Activated CD4-positive, alpha-beta T cell treated with anti-CD3 and anti-CD28 coated beads, Interleukin-2, amount 50 U/mL, for 16 hours (primary cell): ENCODE data around the gene RASGEF1C.
"Not testable (repeated sequence)": the region's sequence is repeated elsewhere in the genome, so short reads cannot be mapped to it uniquely, and the experiment has no call there.

ENCODE experiments used
- DNase-seq: peaks from one replicate; pipeline ENCODE4 v3.0.0-alpha.2; 2020

The RASGEF1C gene

DNA sequence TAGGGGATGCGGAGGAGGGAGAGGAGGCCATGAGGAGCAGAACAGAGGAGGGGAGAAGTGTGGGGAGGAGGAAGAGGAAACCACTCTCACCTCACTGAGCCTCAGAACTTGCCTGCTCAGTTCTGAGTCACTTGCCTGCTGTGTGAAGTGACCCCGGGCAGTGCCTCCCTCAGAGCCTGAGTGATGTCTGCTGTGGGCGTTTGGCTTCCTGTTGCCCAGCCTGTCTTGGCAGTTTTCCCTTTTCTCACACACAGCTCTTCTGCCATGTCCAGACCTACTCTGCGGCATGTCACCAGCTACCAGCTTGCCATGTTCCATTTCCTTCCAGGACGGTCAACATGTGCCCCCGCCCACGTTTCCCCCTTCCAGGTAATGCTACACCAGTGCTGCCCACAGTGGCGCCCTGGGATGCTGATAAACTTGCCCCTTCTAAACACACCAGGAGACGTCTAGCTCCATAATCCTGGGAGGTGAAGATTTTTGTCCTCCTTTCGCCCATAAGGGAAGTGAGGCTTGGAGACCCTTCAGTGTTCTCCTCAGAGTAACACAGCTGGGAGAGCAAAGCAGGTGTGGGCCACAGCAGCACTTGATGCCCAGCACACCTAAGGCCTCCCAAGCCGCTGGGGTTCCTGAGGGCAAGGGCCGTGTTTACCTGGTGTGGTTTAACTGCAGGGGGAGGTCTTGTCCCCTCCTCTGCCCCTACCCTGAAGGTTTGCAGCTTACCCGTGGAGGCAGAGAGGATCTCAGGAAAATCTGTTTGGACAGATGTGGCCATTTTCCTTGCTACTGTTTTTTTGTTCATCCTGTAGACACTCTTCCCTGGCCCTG lies 73.7 kb downstream of the RASGEF1C start:
- peak; percentile 45 for DNase-seq

DNA sequence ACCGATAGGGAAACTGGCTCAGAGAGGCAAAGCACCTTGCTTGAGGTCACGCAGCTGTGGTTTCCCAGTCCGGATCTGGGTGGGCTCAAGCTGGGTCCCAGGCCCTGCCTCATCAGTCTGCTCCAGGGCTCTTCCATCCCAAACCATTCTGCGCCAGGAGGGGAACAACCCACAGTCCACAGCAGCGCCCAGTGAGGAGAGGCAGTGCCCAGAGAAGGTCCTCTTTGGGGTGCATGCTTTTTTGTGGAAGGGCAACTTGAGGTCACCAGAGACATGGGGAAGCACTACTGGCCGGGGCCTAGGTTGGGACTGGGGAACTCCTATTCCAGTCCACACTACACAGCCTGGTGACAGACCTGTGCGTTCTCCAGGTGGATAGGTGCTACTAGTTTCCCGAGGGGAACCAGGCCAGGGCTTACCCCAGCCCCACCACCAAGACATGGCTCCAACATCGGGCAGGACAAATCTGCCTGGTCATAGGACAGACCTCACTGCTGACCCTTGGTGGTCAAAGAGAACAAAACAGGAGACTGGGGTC lies 75.0 kb downstream of the RASGEF1C start:
- no peak for DNase-seq

DNA sequence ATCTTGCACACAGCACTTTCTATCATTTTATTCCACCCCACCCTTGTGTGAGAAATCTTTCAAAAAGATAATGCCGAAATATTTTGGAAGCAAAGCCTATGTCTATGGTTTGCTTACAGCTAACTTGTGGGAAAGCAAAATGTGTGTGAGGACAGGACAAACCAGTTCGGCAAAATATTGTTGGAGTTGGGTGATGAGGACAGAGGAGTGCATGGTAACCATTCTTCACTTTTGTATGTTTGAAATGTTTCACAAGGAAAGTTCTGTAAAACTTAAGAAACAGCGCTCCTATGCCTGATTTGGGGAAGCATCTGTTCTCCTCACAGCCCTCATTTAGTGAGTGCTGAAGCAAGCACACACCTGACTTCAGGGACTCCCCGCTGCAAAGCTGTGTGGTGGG lies 75.5 kb downstream of the RASGEF1C start:
- DNase-seq, result no peak

DNA sequence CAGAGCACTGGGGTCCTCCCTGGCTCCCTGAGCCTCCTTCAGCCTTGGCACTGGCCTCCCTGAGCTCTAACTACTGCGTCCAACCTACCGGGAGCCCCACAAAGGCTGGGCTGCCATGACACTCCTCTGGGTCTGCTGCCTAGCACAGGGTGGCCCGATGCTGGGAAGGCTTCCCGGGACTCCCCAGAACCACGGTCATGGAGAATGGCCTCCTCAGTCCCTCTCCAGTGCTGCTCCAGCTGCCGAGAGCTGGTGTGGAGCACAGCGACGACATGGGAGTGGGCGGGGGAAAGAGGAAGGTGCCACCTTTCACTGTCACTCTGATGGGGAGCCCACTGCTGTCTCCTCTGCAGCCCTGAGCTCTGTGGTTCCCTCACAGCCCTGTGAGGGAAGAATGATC lies 76.0 kb downstream of the RASGEF1C start:
- no peak for DNase-seq

DNA sequence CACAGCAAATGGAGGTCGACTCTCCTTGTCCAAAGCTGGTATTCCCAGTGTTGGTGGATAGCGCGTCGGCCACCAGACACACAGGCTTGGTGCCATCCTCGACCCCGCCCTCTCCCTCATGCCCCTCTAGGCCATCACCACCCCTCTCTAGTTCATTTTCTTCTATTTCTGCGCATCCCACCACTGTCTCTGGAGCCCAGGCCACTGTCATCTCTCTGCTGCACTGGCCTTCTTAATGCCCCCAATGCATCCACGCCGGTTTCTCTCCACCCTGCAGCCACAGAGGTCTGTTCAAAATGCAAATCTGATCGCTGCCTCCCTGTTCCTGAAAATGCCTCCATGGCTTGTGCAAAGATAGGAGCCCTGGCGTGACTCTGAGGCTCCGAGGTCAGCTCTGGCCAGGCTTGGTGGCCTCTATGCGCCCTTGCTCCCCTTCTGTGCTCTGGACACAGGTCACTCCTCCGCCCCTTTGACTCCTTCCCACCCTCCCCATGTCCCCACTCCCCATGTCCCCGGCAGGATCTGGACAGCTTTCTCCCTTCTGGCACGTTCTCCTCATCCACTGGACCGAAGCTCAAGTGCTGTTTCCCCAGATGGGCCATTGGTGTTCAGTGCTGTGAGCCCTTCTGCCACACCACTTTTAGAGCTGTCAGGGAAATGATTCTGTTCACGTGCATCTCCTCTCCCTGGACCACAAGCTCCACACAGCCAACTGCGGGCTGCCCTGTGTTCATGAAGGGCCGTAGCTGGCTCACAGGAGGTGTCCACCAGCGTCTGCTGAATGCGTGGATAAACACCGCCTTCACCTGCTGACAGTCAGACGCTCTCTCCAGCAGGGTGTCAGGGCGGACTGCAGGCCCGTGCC lies 77.9 kb downstream of the RASGEF1C start:
- DNase-seq, result no peak

DNA sequence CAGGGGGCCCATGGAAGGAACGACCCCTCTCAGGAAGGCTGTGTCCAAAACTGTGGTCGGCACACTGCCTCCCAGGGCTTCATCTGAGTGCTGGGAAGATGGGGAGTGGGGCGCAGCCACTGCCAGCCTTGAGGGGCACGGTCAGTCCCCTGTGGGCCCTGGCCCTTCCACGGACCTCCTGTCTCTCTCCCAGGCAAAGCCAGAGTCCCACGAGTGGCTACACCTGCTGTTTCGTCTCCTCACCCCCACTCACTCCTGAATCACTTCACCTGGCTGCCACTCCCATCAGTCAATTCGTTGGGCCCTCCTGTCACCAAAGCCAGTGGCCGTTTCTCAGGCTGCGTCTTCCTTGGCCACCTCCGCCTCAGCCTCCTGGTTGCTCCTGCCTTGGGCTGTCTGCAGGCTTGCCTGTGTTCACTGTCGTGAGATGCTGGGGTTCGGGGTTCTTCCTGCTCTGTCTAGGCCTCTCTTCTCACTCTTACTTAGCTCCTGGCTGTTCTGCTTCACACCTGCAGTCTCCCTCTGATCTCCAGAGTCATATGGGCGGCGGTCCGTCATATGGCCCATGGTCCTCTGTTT lies 78.6 kb downstream of the RASGEF1C start:
- no peak for DNase-seq

DNA sequence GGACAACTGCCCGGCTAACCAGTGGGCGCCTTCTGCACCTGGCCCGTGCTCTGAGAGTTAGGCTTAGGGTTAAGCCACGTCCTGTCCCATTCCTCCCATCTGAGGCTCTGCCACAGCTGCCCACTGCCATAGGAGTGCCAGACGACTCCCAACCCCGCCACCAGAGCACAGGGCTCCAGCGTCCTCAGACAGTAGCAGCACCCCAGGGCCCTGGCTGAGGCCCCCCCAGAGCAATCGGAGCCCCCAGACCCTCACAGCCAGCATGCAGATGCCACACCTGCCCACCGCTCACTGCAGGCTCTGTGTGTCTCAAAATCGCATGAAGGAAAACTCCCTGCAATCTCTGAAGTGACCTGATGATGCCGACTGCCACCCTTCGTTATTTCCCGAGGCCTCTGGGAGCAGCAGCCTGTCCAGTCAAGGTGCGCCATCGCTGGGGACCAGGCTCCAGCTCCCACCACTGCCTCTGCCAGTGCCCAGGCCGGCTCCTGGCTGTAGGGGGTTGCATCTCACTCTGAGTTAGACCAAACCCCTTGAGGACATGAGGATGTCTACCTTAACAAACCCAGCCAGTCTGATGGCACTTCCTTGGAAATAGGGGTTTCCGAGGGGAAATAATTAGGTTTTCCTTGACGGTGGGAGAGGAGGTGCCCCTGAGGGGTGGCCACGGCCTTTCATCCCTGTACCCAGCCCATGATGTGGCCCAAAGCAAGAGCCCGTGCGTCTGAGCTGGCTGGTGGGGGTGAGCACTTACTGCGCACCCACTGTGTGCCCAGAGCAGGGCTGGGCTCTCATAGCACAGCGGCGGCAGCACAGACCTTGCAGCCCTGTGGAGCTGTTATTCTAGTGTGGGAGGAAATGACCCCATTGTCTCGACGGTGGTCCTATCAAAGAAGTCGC lies 79.5 kb downstream of the RASGEF1C start:
- DNase-seq, result no peak

DNA sequence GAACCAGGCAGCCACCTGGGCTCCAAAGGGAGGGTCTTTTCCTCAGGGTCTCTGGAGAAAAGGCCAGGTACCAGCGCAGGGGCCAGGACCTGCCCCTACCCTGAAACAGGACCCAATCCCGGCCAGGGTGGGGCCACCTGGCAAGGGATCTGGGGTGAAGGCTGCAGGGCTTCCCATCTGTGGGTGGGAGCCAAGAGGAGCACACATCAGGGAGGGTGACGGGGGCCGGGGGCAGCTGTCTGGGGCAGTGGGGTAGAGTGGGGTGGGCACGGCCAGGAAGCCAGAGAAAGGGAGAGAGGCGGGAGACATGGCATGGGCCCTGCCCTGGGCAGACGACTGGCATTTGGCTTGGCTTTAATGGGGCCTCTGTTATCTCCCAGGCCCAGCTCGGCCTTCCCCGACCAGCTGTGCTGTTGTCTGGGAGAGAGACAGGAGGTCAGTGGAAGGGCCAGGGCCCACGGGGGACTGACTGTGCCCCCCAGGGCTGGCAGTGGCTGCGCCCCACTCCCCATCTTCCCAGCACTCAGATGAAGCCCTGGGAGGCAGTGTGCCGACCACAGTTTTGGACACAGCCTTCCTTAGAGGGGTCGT lies 80.2 kb downstream of the RASGEF1C start:
- no peak for DNase-seq

DNA sequence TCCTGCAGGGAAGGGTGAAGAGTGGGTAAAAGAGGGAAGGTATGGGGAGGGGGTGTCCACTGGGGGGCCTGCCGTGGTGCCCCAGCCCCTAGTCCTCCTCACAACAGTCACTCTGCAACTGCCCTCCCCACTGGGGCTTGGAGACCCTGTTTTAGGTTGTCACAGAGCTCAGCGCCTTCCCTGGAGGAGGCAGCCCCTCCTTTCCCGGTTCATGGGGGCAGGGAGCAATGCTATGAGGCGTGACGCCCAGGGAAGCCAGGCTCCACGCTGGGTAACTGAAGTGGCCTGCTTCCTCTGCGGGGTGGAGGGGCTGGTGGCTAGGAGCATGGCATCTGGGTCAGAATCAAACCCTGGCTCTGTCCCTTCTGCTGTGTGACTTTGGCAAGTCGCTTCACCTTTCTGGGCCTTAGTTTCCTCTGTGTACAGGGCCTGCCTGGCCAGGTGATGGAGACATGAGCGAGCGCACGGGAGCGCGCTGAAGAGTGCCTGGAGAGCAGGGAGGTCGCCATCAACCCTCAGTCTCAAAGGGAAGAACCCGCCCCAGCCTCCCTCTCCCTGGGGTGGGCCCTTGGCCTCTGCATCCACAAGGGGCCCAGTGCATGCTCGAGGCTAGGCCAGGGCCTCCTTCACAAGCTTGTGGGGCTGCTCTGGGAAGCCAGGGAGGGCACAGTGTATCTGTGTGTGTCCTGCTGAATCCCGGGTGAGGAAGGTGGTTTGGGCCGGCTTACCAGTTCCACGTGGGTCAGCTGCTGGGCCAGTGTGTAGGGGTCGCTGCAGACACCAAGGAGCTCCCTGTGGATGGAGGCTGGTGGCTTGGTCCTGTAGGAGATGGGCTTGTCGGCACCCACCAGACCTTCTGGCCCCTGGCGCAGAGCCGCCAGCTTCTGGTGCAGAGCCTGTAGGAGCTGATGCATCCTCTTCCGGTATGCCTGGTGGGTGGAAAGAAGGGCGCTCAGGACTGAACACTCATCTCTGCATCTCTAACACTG lies 81.0 kb downstream of the RASGEF1C start:
- DNase-seq, result no peak

DNA sequence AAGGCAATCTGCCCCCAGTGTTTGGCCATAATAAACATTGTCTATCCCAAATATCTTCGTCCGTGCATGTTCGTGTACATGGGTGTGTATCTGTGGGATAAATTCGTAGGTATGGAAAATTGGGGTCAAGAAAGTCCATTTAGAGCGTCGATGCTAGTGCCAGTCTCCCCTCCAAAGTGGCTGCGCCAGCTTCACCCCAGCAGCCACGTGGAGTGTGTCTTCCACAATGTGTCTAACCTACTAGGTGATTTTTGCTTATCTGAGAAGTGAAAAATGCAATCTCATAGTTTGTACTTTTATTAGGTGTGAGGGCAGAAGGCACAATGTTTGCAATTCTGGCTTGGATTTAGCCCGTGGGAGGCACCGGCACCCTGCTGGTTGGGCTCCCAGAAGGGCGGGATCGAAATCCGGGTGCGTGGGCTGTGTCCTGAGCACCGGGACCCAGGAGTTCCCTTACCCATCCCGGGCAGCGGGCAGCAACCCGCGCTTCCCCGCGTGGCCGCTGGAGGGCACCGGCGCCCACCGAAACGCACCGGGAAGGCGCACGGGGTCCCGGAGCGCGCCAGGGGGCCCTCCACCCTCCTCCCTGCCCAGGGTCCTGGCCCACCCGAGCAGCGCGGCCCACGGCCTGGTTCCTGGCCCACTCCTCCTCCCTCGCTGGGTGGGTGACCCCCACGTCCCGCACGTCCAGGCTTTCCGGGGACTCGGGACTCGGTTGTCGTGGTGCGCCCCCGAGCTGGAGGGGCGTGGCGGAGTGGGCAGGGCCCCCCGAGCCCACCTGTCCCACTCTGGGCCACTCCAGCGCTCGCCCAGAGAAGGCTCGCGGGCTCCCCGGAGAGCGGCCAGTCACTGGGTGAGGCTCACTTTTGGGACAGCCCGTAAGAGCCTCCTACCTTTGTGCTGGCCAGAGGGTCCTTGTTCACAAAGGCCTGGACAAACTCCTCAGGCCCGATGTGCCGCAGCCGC lies 82.0 kb downstream of the RASGEF1C start:
- peak; percentile 37 for DNase-seq

DNA sequence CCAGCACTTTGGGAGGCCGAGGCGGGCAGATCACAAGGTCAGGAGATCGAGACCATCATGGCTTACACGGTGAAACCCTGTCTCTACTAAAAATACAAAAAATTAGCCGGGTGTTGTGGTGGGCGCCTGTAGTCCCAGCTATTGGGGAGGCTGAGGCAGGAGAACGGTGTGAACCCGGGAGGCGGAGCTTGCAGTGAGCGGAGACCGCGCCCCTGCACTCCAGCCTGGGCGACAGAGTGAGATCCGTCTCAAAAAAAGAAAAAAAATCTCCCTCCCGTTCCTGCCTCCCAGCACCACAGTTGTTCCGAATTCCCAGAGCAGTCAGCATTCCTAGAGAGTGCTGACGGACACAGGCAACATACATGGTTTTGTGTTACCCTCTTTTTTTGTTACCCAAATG lies 82.9 kb downstream of the RASGEF1C start:
- not testable (repeated sequence) for DNase-seq

DNA sequence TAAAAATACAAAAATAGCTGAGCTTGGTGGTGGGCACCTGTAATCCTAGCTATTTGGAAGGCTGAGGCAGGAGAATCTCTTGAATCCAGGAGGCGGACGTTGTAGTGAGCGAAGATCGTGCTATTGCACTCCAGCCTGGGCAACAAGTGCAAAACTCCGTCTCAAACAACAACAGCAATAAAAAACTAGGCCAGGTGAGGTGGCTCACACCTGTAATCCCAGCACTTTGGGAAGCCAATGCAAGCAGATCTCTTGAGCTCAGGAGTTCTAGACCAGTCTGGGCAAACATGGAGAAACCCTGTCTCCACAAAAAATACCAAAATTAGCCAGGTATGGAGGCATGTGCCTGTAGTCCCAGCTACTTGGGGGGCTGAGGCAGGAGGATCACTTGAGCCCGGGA lies 84.3 kb downstream of the RASGEF1C start:
- DNase-seq, result not testable (repeated sequence)

DNA sequence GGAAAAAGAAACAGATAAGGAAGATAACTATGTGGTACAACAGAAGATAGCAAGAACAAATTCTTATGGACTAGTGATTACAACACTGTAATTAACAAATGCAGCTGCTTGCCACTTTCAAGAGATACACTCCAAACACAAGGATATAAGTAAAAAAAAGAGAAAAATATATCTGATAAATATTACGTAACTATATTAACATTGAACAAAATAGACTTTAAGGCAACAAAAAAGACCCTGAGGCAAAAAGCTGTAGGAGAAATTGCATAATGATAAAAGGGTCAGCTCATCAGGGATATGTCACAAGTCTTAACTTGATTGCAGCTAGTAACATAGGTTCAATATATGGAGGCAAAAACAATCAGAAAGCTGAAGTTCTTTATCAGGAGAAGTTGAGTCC lies 86.1 kb downstream of the RASGEF1C start:
- no peak for DNase-seq

DNA sequence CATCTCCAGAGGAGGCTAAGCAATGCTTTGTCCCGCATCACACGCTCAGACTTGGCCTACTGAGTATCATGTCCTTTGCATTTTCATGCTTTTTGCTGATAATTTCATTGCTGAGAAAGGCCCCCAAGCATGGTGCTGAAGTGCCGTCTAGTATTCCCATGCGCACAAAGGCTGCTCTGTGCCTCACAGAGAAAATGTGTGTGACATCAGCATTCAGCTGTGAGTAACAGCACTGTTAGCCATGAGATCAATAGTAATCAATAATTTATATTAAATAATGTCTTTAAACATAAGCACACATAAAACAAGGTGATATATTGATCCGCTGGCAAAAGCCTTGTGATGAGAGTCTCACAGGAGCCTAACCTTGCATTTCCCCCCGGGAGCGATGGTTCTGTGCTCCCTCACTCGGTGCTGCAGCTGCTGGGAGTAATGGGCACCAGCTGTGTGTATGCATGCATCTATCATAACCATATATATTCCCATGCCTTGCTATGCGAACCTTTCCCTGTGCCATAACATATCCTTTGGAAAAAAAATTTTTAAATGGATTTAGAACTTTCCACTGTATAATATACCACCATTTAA lies 87.1 kb downstream of the RASGEF1C start:
- no peak for DNase-seq

DNA sequence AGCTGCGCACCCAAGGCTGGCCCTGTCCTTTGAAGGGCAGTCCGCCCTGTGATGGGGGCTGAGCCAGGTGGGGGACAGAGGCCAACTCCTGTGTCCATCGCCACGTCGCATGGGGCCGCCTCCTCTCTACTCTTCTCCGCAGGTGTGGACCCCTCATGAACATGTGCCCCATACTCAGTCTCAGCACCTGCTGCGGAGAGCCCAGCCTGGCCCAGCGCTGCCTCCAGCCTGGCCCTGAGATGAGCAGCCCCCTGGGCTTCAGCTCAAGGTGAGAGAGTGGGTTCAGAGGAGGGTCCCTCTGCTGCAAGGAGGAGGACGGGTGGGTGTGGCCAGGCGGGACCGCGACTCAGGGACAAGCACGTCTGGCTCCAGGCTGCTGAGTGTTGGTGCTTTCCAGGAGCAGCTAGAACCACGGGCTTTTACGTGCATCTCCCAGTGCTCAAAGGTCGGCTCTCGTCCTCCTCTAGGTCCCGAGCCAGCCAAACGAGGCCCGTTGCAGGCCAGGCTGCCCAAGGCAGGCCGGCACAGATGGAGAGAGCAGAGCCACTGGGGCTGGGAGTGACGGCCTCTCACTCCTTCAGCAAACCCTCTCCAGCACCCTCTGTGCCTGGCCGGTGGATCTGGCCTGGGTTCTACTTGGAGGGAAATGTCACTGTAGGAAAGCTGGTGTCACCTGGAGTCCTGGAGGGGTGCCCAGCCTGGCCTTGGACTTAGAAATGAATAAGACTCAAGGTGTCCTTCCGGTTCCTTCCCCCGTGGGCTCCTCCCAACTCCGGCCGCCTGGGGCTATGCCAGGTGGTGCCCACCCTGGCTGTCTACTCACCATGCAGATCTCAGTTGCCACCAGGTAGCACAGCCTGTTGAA lies 88.5 kb downstream of the RASGEF1C start:
- no peak for DNase-seq

DNA sequence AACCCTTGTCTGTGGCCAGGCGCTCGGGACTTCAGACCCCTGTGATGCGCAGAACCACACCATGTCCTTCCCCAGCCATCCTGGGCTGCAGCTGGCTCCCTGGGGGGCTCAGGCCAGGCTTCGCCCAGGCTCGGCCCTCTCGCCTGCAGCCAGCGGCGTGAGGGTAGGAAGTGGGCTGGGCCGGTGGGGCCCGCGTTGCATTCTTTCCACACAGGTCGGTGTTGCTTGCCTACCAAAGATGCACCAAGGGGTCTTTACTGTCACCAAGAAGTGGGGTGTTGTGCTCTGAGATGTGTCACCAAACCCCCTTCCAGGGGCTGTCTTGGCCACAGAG lies 89.1 kb downstream of the RASGEF1C start:
- no peak for DNase-seq

DNA sequence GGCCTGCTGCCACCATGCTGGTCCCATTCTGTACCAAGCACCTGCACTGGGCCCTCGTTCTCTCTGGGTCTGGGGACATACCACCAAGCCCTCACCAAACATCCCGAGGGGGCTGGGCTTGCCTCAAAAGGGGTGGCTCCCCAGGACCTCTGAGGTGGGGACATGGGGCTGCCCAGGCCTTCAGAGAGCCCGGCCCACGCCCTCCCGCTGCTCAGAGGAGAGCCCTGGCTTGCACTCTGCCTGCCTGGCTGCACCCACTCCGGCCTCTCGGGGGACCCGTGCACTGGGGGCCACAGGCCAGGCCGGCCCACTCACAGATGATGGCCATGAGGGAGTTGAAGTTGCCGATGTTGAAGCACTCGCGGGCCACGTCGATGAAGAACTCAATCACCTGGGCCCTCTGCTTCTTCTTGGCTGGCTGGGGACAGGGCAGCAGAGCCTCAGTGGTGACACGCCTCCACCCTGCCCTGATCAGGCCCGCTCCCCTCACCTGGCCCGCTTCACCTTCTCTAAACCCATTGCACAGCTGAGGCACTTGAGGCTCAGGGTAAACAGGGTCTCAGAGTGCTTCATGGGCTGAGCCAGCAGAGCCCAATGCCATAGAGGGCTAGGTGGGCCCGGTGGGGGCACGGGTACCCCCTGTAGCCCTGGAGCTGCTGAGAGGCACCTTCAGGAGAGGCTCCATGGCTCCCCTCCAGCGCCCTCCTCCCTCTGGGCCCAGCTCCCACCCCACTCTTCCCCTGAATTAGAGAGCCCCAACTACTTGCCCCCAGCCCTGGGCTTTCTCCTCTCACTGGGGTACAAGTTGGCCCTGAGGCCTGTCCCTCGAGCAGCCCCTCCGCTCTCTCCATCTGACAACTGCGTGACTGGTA lies 89.7 kb downstream of the RASGEF1C start:
- DNase-seq, result no peak
